GM19043 (cell line): Measurements from ENCODE around the gene NCOR2.

Source experiments
- ATAC-seq: cut with Tn5 transposase; IDR thresholded peaks from one replicate; pipeline ENCODE4 v1.9.1; 2021; ENCODE audit warnings: low read depth; ENCODE audit not compliant: unreplicated experiment

NCOR2 gene

GRCh38 chr12:124562018-124562795, 5.2 kb downstream of the NCOR2 start:
- ATAC-seq: no peak

GRCh38 chr12:124561231-124561630, 6.2 kb downstream of the NCOR2 start:
- no peak for ATAC-seq

GRCh38 chr12:124560146-124560890, 7.1 kb downstream of the NCOR2 start:
- no peak for ATAC-seq

GRCh38 chr12:124559182-124560017, 8.0 kb downstream of the NCOR2 start:
- ATAC-seq: no peak

- ATAC-seq: no peak
Measured at GRCh38 chr12:124558313-124558712, 9.1 kb downstream of the NCOR2 start.

GRCh38 chr12:124557518-124558223, 9.7 kb downstream of the NCOR2 start:
- no peak for ATAC-seq

- no peak for ATAC-seq
Measured at GRCh38 chr12:124556896-124557501, 10.4 kb downstream of the NCOR2 start.

- no peak for ATAC-seq
Measured at GRCh38 chr12:124556074-124556466, 11.3 kb downstream of the NCOR2 start.

- ATAC-seq: no peak
Measured at GRCh38 chr12:124555168-124556073, 12.0 kb downstream of the NCOR2 start.

GRCh38 chr12:124554429-124555029, 12.9 kb downstream of the NCOR2 start:
- ATAC-seq: no peak

- no peak for ATAC-seq
Measured at GRCh38 chr12:124553862-124554428, 13.5 kb downstream of the NCOR2 start.

- no peak for ATAC-seq
Measured at GRCh38 chr12:124551268-124552144, 15.9 kb downstream of the NCOR2 start.

GRCh38 chr12:124550123-124551089, 17.0 kb downstream of the NCOR2 start:
- no peak for ATAC-seq

GRCh38 chr12:124549629-124550028, 17.8 kb downstream of the NCOR2 start:
- no peak for ATAC-seq

GRCh38 chr12:124548854-124549378, 18.5 kb downstream of the NCOR2 start:
- ATAC-seq: no peak

- ATAC-seq: no peak
Measured at GRCh38 chr12:124547626-124548025, 19.8 kb downstream of the NCOR2 start.
